Activated gamma-delta T cell treated with anti-CD3 and anti-CD28 coated beads, Interleukin-2, amount 50 U/mL, for 16 hours (primary cell): Measurements from ENCODE around the gene GFER.

ENCODE experiments used
- DNase-seq: peaks from one replicate; pipeline ENCODE4 v3.0.0-alpha.2; 2020; ENCODE audit warnings: low read depth

Gene GFER

GRCh38 chr16:1990351-1991134 lies 6.5 kb downstream of the GFER start:
- no peak for DNase-seq

DNA sequence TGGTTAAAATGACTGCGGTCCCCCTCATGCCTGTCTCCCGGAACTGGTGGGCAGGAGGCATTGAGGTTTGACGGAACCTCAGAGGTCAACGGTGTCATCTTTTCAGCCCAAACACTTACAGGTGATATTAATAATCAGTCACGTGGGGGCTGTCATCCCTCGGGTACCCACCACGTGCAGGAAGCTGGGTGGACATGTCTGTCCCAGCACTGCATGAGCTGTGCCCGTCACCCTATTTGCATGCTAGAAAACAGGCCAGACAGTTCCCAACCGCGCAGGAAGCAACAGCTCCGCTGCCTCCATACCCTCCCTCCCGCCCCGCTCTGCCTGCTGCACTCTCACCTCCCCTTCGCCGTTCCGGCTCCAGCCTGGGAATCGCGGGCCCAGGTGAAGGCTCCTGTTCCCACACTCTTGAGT lies 7.2 kb downstream of the GFER start:
- no peak for DNase-seq

DNA sequence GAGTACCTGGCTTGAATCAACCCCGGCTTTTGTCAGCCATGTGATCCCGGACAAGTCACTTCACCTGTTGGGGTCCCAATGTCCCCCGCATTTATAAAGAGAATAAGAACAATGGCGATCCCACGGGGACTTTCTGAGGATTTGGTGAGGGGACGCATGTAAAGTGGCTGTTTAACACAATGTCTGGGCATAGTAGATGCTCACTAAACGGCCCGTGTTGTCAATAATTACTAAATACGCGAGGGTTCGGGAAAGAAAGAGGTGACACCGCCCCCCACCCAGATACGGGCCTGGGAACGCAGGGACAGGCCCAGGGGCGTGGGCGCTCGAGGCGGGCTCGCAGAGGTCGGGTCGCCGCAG lies 7.6 kb downstream of the GFER start:
- no peak for DNase-seq

- DNase-seq, result peak; percentile 97
These were observed 8.1 kb downstream of the GFER start for GRCh38 chr16:1991948-1992703.

DNA sequence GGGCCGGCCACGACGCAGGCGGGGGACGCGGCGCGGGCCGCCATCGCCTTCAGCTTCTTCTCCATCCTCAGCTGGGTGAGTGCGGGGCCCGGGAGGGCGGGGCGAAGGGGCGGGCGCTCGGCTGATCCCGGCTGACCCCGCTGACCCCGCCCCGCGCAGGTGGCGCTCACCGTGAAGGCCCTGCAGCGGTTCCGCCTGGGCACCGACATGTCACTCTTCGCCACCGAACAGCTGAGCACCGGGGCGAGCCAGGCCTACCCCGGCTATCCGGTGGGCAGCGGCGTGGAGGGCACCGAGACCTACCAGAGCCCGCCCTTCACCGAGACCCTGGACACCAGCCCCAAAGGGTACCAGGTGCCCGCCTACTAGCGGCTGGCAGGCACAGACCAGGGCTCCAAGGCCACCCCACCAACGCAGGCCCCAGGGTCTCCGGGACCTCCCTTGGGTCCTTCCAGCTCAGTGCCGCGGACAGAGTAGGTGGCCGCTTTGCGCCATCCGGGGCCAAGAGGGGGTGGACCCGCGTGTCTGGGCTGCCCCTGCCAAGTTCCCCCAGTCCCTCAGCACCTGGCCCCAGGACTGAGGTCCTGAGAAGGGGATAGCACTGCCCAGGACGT lies 8.8 kb downstream of the GFER start:
- no peak for DNase-seq

DNA sequence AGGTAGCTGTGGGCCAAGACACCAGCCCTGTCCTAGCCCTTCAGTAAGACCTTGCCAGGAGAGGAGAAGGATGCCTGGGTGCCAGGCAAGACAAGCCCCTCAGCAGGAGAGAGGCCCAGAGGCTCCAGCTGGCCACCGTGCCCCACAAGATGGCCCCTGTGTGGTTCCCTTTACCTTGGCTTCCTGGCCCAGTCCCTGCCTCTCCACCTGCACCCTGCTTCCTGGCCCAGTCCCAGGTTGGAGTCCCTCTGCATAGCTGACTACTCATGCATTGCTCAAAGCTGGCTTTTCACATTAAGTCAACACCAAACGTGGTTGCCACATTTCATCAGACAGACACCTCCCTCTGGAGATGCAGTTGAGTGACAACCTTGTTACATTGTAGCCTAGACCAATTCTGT lies 9.7 kb downstream of the GFER start:
- DNase-seq, result no peak

GRCh38 chr16:1997494-1998359 lies 13.7 kb downstream of the GFER start:
- DNase-seq, result no peak

- no peak for DNase-seq
These were observed 14.4 kb downstream of the GFER start for GRCh38 chr16:1998360-1998835.

- DNase-seq, result no peak
These were observed 15.1 kb downstream of the GFER start for GRCh38 chr16:1998852-1999801.

- no peak for DNase-seq
These were observed 16.0 kb downstream of the GFER start for GRCh38 chr16:1999866-2000514.

- no peak for DNase-seq
These were observed 17.0 kb downstream of the GFER start for GRCh38 chr16:2001035-2001434.

- no peak for DNase-seq
These were observed 17.7 kb downstream of the GFER start for GRCh38 chr16:2001456-2002355.

- no peak for DNase-seq
These were observed 18.6 kb downstream of the GFER start for GRCh38 chr16:2002406-2003230.

GRCh38 chr16:2003231-2003826 lies 19.3 kb downstream of the GFER start:
- no peak for DNase-seq

DNA sequence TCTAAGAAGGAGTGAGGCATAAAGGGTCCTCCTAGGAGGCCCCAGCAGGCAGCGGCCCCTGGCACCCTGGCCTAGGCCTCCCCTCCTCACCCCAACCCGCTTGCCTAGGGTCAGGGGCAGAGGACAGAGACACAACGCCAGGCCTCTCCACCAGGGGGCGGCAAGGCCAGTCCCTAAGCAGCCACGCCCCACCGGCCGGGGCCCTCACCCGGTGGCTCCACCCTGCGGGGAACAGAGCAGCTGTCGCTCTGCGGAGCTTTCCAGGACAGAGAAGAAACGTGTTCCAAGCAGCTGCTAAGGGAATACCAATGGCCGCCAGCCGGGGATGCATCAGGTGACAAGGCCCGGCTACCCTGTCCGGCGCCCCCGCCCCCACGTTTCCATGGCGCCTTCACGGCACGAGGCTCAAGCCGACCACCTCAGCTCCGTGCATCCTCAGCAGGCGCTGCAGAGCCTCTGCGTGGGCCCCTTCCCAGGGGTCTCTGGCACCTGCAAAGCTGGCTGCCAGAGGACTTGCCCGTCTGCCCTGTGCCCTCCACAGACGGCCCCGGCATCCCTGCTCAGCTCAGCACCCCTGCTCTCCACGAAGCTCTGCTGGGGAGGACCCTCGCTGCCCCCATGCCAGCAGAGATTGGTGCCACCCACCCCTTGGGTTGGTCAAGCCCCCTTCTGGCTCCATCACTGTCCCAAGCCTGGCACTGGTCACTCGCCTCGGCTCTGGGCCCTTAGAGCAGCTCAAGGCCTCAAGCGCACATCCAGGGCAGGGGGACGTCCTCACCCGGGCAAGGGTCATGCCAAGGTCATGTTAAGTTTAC lies 20.0 kb downstream of the GFER start:
- peak; percentile 80 for DNase-seq

- no peak for DNase-seq
These were observed 21.0 kb downstream of the GFER start for GRCh38 chr16:2004795-2005517.
